Activated CD4-positive, alpha-beta T cell treated with anti-CD3 and anti-CD28 coated beads for 36 hours (primary cell): ENCODE results near the gene RXRA. TPM values are rescaled to one million over a fixed set of nuclear protein-coding genes. Genes with fewer than 3 reads are reported as not detected.

Source experiments
- ATAC-seq: fragments of 200-7000 bp; cut with Tn5 transposase; one replicate; pipeline ENCODE4 v1.10.0; 2021; ENCODE audit warnings: mild to moderate bottlenecking, moderate library complexity
- CTCF ChIA-PET: fragments of 350-600 bp; sonication (Branson Sonifier 250); formaldehyde crosslinking; loops from one replicate; lab custom pipeline; 2021; ENCODE audit warnings: antibody characterized with exemption; lab: Charles Lee
- POLR2A ChIA-PET: fragments of 350-600 bp; sonication (Branson Sonifier 250); formaldehyde crosslinking; loops from one replicate; lab custom pipeline; 2021; ENCODE audit warnings: antibody characterized with exemption, inconsistent platforms; lab: Charles Lee
- DNase-seq: peaks from one replicate; pipeline ENCODE4 v3.0.0-alpha.2; 2020
- H3K27ac Mint-ChIP-seq: one replicate; pipeline ENCODE4 v1.8.0; 2021; ENCODE audit warnings: mixed read lengths
- H3K27me3 Mint-ChIP-seq: one replicate; pipeline ENCODE4 v1.8.0; 2021; ENCODE audit warnings: mixed read lengths
- H3K36me3 Mint-ChIP-seq: one replicate; pipeline ENCODE4 v1.8.0; 2021; ENCODE audit warnings: low read depth, mixed read lengths
- H3K4me1 Mint-ChIP-seq: one replicate; pipeline ENCODE4 v1.8.0; 2021; ENCODE audit warnings: mixed read lengths
- H3K4me3 Mint-ChIP-seq: one replicate; pipeline ENCODE4 v1.8.0; 2021; ENCODE audit warnings: mild to moderate bottlenecking, moderate library complexity, mixed read lengths
- H3K9me3 Mint-ChIP-seq: one replicate; pipeline ENCODE4 v1.8.0; 2021; ENCODE audit warnings: low read depth, mixed read lengths
- intact Hi-C, 2 experiments: fragments of 100-400 bp; cut with DNase I in 1 of 2; cut with micrococcal nuclease in 1 of 2; formaldehyde crosslinking; loops; one replicate each; pipeline versions ENCODE4 v1.14.2 to v1.15.1; 2022 to 2024; cut with DNase I, micrococcal nuclease
- total RNA-seq, 2 experiments: library from RNA; stranded (reverse); gene quantifications; one replicate each; pipeline ENCODE4 v1.2.3, GENCODE V29; 2021

Gene RXRA
- total RNA-seq, 2 experiments from 2014 or later: 17.6 to 20.9 TPM

DNA sequence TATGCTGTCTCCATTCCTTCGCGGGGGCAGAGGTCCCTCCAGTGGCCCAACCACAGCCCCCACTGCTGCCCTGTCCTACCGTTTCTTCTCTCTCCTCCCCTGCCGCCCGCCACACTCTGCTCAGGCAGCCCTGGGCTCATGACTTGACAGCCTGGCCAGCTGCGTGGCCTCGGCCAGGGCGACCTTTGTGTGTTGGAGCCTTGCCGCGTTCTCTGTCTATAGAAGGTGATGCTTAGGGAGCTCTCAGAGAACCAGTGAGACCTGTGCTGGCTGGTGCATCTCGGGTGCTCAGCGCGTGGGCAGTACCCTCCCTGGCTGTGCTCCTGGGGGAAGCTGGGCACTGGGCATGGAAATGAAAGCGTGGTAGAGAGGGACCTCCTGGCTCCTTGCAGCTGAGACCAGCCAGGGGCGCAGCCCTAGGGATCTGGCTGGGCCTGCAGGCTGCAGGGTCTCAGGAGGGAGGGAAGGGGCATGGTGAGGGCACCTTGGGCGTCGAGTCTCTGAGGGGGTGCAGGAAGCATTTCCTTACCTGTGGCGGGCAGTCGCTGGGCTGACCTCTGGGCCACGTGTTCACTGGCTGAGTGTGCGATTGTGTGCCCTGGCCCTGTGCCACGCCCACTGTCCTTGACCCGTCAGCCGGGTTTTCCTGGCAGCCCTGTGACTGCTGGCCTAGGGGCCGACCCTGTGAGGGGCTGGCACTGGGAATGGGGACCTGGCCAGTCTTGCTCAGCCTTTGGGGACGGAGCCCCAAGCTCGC lies 50.3 kb downstream of the RXRA start:
- Mint-ChIP-seq H3K27ac (no peak overlapping the region), H3K27me3 (no peaks in the 10 kb centered on the region), H3K9me3 (no peaks in the 10 kb centered on the region), H3K4me3 (no peak overlapping the region), H3K4me1 (peaks cover 3% of the 10 kb centered on the region), H3K36me3 (no peaks in the 10 kb centered on the region)
- DNase-seq: no peak
- intact Hi-C loops: no loop called here
- no peak for ATAC-seq
- POLR2A ChIA-PET: no interaction called here
- CTCF ChIA-PET: interaction anchor here (0.5 to 1.1 kb wide), 4 partner anchors 8 to 78 kb away, joined by 3 to 5 read pairs (median 4); no protein-coding TSS in a partner anchor

DNA sequence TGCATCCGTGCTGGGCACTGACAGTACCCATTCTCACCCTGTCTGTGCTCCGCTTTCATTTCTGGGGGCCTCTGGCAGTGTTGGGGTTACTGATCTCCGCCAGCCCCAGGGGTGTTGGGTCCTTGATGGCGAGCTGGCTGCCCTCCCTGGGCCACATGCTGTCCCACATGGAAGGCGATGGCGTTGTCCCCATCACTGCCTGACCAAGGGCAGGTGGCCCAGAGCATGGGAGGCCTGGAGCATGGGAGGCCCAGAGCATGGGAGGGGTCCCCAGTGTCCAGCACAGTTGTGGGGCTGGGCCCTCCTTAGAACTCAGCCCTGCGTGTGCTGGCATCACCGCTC lies 50.9 kb downstream of the RXRA start:
- Mint-ChIP-seq H3K27me3 (no peaks in the 10 kb centered on the region), H3K4me1 (peaks cover 9% of the 10 kb centered on the region), H3K36me3 (no peaks in the 10 kb centered on the region), H3K27ac (no peak overlapping the region), H3K9me3 (no peaks in the 10 kb centered on the region), H3K4me3 (no peak overlapping the region)
- ChIA-PET POLR2A (no interaction called here), CTCF (interaction anchor here (0.5 to 1.0 kb wide), 3 partner anchors 10 to 78 kb away, joined by 3 to 5 read pairs (median 4); no protein-coding TSS in a partner anchor)
- ATAC-seq (no peak), DNase-seq (no peak)
- intact Hi-C loops: no loop called here

DNA sequence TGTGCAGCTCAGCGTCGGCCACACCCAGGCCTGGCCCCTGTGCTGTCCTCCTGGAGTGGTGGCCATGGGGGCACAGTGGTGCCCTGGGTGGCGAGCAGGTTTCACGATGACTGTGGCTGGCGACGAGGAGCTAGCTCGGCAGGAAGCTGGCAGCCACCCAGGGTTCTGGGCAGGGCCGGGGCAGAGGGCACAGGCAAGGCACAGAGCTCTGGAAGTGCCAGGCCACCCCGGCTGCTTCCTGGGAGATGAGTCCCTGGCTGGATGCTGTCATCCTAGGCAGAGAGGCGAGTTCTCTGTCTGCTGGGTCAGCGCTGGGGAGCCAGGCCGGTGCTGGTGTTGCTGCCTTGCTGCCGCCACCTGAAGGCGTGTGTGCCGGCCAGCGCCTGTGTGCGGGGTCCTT lies 51.7 kb downstream of the RXRA start:
- no peak for DNase-seq
- ChIA-PET CTCF (no interaction called here), POLR2A (interaction anchor here (0.6 kb wide), 1 partner anchor 1094 kb away, joined by 3 read pairs; no protein-coding TSS in a partner anchor)
- no peaks in the 10 kb centered on the region for H3K27me3 Mint-ChIP-seq
- no peaks in the 10 kb centered on the region for H3K36me3 Mint-ChIP-seq
- no peak overlapping the region for H3K27ac Mint-ChIP-seq
- no peaks in the 10 kb centered on the region for H3K9me3 Mint-ChIP-seq
- H3K4me3 Mint-ChIP-seq: no peak overlapping the region
- H3K4me1 Mint-ChIP-seq: peaks cover 17% of the 10 kb centered on the region
- no peak for ATAC-seq
- intact Hi-C loops: no loop called here

DNA sequence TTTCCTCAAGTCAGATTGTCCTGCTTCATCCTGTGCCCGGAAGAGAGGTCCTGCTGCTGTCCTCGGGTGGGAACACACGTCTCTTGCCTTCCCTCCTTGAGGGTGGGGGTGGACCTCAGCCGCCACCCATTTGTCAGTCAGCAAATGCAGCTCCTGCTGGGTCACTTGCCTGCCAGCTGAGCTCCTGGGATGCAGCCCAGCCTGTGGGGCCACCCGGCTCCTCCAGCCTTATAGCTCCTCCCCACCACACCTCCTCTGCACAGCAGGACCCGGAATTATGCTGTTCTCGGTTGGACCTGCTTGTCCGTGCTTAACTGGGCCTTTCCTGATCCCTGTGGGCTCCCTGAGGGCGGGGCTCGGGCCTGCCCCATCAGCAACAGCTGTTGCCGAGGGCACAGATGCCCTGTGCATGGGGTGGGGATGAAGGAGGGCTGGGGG lies 52.7 kb downstream of the RXRA start:
- Mint-ChIP-seq H3K27me3 (no peaks in the 10 kb centered on the region), H3K36me3 (no peaks in the 10 kb centered on the region), H3K4me3 (no peak overlapping the region), H3K27ac (no peak overlapping the region), H3K4me1 (peaks cover 19% of the 10 kb centered on the region), H3K9me3 (no peaks in the 10 kb centered on the region)
- no peak for ATAC-seq
- intact Hi-C loops: no loop called here
- ChIA-PET CTCF (no interaction called here), POLR2A (no interaction called here)
- no peak for DNase-seq

DNA sequence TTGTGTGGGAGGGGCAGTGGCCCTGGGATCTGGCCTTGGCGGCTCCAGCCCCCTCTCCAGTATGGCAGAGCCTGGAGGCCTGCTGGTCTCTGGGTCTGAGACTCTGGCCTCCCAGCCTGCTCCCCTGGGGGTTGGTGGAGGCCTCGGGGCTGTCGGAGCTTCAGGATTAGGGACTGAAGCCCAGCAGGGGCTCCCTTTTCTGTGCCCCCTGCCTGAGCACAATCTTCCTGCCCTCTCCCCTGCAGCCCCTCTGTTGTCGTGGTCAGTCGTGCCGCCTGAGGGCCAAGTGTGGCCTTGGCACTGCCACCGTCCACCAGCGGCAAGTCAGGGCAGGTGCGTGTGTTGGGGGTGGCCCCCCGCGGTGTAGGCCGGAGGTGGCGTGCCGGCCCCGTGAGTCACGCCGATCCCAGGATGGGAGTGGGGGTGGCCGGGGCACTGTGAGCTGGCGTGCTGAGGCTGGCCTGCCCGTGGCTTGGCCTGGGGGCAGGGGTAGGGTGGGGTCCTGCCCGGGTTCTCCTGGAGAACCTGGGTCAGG lies 53.6 kb downstream of the RXRA start:
- no peak overlapping the region for H3K4me3 Mint-ChIP-seq
- ATAC-seq (no peak), DNase-seq (no peak)
- no peaks in the 10 kb centered on the region for H3K27me3 Mint-ChIP-seq
- no peaks in the 10 kb centered on the region for H3K36me3 Mint-ChIP-seq
- no peaks in the 10 kb centered on the region for H3K9me3 Mint-ChIP-seq
- peaks cover 19% of the 10 kb centered on the region for H3K4me1 Mint-ChIP-seq
- POLR2A ChIA-PET: no interaction called here
- no peak overlapping the region for H3K27ac Mint-ChIP-seq
- CTCF ChIA-PET: no interaction called here
- intact Hi-C loops: no loop called here

DNA sequence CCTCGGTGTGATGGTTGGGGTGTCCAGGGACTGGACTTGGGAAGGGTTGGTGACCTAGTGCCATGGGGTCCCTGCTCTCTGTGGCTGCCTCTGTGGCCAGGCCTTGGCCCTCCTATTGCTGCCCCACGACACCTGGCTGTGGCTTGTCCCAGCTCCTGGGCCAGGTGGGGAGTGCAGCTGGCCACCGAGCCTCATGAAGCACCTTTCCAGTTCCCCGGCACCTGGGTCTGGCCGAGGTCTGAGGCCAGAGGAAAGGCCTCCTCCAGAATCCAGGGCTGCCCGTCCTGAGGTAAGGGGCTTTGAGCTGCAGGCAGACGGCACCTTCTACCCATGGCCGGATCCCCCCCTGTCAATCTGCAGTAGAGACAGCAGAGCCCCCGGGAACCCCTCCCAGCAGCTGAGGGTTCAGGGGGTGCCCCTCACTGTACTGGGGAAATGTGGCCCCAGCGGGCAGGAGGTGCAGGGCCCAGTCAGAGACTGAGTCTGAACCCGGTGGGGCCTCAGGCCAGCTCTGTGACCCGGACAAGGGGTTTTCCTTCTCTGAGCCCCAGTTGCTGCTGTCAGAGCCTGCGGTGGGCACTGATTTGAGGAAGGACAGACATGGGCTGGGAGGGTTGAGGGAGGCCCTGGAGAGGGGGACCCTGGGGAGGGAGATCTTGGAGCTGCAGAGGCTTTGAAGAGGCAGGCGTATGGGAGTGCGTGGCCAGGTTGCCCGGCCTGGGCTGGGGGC lies 54.5 kb downstream of the RXRA start:
- intact Hi-C loops: no loop called here
- CTCF ChIA-PET: interaction anchor here (0.7 to 1.5 kb wide), 2 partner anchors 10 kb away, joined by 4 read pairs; no protein-coding TSS in a partner anchor

DNA sequence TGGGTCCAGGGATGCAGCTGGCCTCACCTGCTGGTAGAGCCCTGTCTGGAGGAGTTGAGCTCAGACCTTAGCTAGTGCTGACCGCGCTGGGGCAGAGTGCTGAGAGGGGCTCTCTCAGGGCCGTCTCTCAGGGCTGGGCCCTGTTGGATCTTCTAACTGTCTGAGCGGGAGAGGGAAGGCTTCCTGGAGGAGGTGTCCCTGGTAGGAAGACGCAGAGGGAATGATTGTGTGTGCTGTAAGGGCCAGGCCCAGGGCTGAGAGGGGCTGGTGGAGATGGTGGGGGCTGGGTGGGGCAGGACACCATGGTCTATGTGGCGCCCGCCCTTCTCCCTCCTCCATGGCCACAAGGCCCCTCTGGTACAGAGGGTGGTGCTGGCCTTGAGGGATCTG lies 55.0 kb downstream of the RXRA start:
- Mint-ChIP-seq H3K9me3 (no peaks in the 10 kb centered on the region), H3K36me3 (no peaks in the 10 kb centered on the region), H3K4me1 (peaks cover 19% of the 10 kb centered on the region), H3K4me3 (no peak overlapping the region), H3K27me3 (no peaks in the 10 kb centered on the region), H3K27ac (no peak overlapping the region)
- POLR2A ChIA-PET: no interaction called here
- CTCF ChIA-PET: interaction anchor here (1.5 kb wide), 1 partner anchor 10 kb away, joined by 4 read pairs; no protein-coding TSS in a partner anchor
- DNase-seq: no peak
- intact Hi-C loops: no loop called here
- peak; percentile 7 for ATAC-seq

More for the DNA sequence above, 54.5 kb downstream of the RXRA start:
- ATAC-seq (no peak), DNase-seq (no peak)
- H3K27me3 Mint-ChIP-seq: no peaks in the 10 kb centered on the region
- POLR2A ChIA-PET: no interaction called here
- H3K4me1 Mint-ChIP-seq: peaks cover 19% of the 10 kb centered on the region
- H3K9me3 Mint-ChIP-seq: no peaks in the 10 kb centered on the region
- H3K36me3 Mint-ChIP-seq: no peaks in the 10 kb centered on the region
- H3K4me3 Mint-ChIP-seq: no peak overlapping the region
- no peak overlapping the region for H3K27ac Mint-ChIP-seq

DNA sequence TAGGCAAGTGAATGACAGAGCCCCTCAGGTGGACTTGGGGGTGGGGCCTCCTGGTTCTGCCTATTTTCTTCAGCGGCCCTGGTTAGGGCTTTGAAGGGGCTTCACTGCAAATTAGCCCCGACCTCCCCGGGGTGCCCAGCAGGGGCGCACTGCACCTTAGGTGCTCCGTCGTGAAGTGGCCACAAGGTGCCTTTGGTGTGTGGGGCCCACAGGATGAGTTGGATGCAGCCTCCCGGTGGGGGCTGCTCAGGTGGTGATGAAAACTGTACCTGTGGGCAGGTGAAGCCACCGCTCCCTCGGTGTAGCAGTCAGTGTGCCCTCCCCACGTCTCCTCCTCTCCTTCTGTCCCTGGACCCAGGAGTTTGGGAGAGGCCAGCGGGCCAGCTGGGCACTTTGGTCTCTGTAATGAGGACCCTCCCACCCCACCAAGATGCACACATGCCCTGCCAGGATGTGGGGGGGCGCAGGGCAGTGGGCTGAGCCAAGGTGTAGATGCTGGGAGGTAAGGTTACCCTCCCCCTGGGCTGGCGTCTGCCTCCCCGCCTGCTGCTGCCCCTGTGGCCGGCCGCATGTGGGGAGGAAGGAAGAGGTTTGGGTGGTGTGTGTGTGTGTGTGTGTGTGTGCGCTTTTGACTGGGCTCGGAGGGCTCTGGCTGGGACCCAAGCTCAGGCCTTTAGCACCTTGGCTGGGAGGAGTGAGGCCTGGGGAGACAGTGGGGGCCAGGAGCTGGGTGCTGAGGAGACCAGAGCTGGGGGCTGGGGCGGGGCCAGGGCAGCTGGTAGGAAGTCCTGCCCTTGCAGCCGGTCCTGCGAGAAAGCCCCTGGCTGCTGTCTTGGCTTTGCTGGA lies 55.6 kb downstream of the RXRA start:
- no peaks in the 10 kb centered on the region for H3K9me3 Mint-ChIP-seq
- ChIA-PET CTCF (interaction anchor here (1.5 kb wide), 1 partner anchor 9 kb away, joined by 4 read pairs; no protein-coding TSS in a partner anchor), POLR2A (no interaction called here)
- no peaks in the 10 kb centered on the region for H3K36me3 Mint-ChIP-seq
- H3K27ac Mint-ChIP-seq: no peak overlapping the region
- DNase-seq (peak; percentile 59), ATAC-seq (peak; percentile 60)
- intact Hi-C loops: no loop called here
- peaks cover 19% of the 10 kb centered on the region for H3K4me1 Mint-ChIP-seq
- no peak overlapping the region for H3K4me3 Mint-ChIP-seq
- H3K27me3 Mint-ChIP-seq: no peaks in the 10 kb centered on the region

DNA sequence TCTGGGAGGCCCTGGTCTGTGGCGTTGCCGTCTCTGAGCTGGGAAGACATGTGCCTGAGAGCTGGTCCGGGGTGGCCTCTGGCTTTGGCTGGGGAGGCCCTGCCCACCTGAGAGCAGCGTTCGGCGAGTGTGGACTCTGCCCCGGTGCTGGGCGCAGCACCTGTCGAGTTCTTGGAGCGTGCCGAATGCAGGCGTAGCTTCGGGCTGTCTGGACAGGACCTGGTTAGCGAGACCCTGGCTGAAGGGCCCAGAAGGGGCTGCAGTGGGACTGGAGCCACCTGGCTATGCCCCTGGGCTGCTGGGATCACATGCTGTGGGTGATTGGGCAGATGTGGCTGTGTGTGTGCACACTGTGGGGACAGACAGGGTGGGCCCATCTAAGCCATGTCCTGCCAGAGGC lies 56.5 kb downstream of the RXRA start:
- no peak for ATAC-seq
- POLR2A ChIA-PET: no interaction called here
- intact Hi-C loops: no loop called here
- no peaks in the 10 kb centered on the region for H3K36me3 Mint-ChIP-seq
- no peaks in the 10 kb centered on the region for H3K9me3 Mint-ChIP-seq
- H3K27ac Mint-ChIP-seq: no peak overlapping the region
- H3K4me3 Mint-ChIP-seq: no peak overlapping the region
- CTCF ChIA-PET: interaction anchor here (1.5 kb wide), 1 partner anchor 8 kb away, joined by 4 read pairs; no protein-coding TSS in a partner anchor
- no peaks in the 10 kb centered on the region for H3K27me3 Mint-ChIP-seq
- no peak for DNase-seq
- peaks cover 19% of the 10 kb centered on the region for H3K4me1 Mint-ChIP-seq

DNA sequence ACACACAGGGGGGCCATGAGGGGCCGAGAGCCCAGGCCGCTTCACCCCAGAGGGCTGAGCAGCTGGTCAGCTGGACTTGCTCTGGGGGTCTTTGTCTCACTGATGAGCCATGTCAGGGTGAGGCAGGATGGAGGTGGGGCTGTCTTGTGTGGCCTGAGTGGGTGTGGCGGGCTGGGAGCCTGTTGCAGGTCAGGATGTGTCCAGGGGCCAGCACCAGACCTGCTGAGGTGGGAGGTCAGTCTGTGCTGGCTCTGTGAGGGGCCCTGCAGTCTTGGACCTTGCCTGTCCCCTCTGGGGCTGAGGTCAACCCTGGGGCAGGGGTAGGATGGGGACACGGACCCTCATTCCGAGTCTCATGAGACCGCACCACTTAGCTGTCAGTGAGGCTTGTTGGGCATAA lies 56.9 kb downstream of the RXRA start:
- no peak overlapping the region for H3K4me3 Mint-ChIP-seq
- DNase-seq: no peak
- peaks cover 2% of the 10 kb centered on the region for H3K27me3 Mint-ChIP-seq
- peaks cover 22% of the 10 kb centered on the region for H3K4me1 Mint-ChIP-seq
- no peak overlapping the region for H3K27ac Mint-ChIP-seq
- H3K9me3 Mint-ChIP-seq: no peaks in the 10 kb centered on the region
- no peak for ATAC-seq
- no peaks in the 10 kb centered on the region for H3K36me3 Mint-ChIP-seq
- intact Hi-C loops: no loop called here
- POLR2A ChIA-PET: no interaction called here
- CTCF ChIA-PET: no interaction called here
